MM.1S (cell line): ENCODE measurements around the gene UST.

Experiments
- DNase-seq: peaks from one replicate; pipeline ENCODE4 v3.0.0-alpha.2; 2015
- H2AFZ ChIP-seq: fragments of 300-600 bp; sonication (generic); 2 replicates; pipeline ENCODE4 v1.6.0; 2016; ENCODE audit warnings: antibody characterized with exemption, low read length
- H3F3A ChIP-seq: fragments of 300-600 bp; sonication (generic); 2 replicates; pipeline ENCODE4 v1.6.1; 2016; ENCODE audit warnings: mild to moderate bottlenecking, antibody characterized with exemption, low read length, moderate library complexity, mixed read lengths; ENCODE audit not compliant: insufficient read depth
- H3K27ac ChIP-seq: fragments of 300-600 bp; sonication (generic); 2 replicates; pipeline ENCODE4 v1.5.1; 2016; ENCODE audit warnings: mild to moderate bottlenecking, low read length
- H3K27me3 ChIP-seq: fragments of 300-600 bp; sonication (generic); replicated peaks from 2 replicates; pipeline ENCODE4 v1.6.0; 2016; ENCODE audit warnings: low read length; ENCODE audit not compliant: insufficient read depth
- H3K36me3 ChIP-seq: fragments of 300-600 bp; sonication (generic); replicated peaks from 2 replicates; pipeline ENCODE4 v1.6.1; 2016; ENCODE audit warnings: mild to moderate bottlenecking, low read length, mixed read lengths; ENCODE audit not compliant: insufficient read depth
- H3K4me1 ChIP-seq: fragments of 300-600 bp; sonication (generic); 2 replicates; pipeline ENCODE4 v1.6.1; 2016; ENCODE audit warnings: low read length, mixed read lengths
- H3K4me2 ChIP-seq: fragments of 300-600 bp; sonication (generic); 2 replicates; pipeline ENCODE4 v1.6.0; 2016; ENCODE audit warnings: low read depth, low read length
- H3K4me3 ChIP-seq: fragments of 300-600 bp; sonication (generic); 2 replicates; pipeline ENCODE4 v1.5.1; 2016; ENCODE audit warnings: low read length, mixed read lengths
- H3K79me2 ChIP-seq: fragments of 300-600 bp; sonication (generic); 2 replicates; pipeline ENCODE4 v1.6.1; 2016; ENCODE audit warnings: mixed run types, low read length, mixed read lengths
- H3K9ac ChIP-seq: fragments of 300-600 bp; sonication (generic); 2 replicates; pipeline ENCODE4 v1.6.1; 2016; ENCODE audit warnings: low read length, mixed read lengths
- H3K9me2 ChIP-seq: fragments of 300-600 bp; sonication (generic); replicated peaks from 2 replicates; pipeline ENCODE4 v1.6.1; 2016; ENCODE audit warnings: mild to moderate bottlenecking, low read length, mixed read lengths; ENCODE audit not compliant: insufficient read depth
- H3K9me3 ChIP-seq: fragments of 300-600 bp; sonication (generic); replicated peaks from 2 replicates; pipeline ENCODE4 v1.6.1; 2016; ENCODE audit warnings: mild to moderate bottlenecking, low read length, mixed read lengths; ENCODE audit not compliant: insufficient read depth
- H4K20me1 ChIP-seq: fragments of 300-600 bp; sonication (generic); 2 replicates; pipeline ENCODE4 v1.6.1; 2016; ENCODE audit warnings: mild to moderate bottlenecking, low read length, moderate library complexity, mixed read lengths; ENCODE audit not compliant: insufficient read depth
- EZH2 ChIP-seq: fragments of 300-600 bp; sonication (generic); optimal IDR thresholded peaks from 2 replicates; pipeline ENCODE3; 2017; ENCODE audit warnings: low read depth, mild to moderate bottlenecking, antibody characterized with exemption, low read length, mixed read lengths
- EZH2phosphoT487 ChIP-seq: fragments of 300-600 bp; sonication (generic); IDR thresholded peaks from 2 replicates; pipeline ENCODE4 v1.6.1; 2018; ENCODE audit warnings: antibody characterized with exemption, low read length
- TF ChIP-seq, protein P1 (sequence below): fragments of 300-600 bp; sonication (generic); IDR thresholded peaks from 2 replicates; pipeline ENCODE4 v1.5.1; 2016; ENCODE audit warnings: antibody characterized with exemption, low read length, mixed read lengths

UST gene

DNA sequence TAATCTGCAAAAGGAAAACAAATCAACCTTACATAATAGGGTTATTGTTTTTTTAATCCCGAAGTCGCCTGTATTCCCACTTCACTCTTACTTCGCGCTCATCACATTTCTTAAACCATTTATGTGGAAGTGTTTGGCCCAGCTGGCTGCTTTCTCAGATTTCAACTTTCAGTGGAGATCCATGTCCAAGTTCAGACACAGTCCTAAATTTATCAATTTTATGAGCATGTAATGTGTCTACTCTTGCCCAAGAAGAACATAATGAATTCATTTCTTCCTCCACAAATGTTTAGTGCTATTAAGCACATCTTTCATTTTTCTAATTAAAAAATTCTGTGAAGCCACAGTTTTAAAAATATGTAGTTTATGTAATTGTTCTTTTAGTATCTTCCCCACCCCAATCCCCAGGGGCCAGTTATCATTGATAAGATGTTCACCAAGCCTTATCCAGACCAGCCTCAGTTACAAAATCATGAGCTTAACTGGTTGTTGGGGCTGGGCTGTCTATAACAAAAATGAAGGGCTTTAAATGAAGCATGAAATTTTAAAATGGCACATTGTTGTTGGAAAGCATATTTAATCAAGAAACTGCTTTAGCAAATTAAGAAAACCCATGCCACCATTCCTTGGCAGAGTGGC lies 151.7 kb downstream of the UST start:
- Histone ChIP-seq H3K27ac (no peak overlapping the region), H3K36me3 (no peaks in the 10 kb centered on the region), H3K4me3 (no peak overlapping the region), H4K20me1 (no peaks in the 10 kb centered on the region), H2AFZ (no peak overlapping the region), H3K9me3 (no peaks in the 10 kb centered on the region), H3K4me2 (no peak overlapping the region), H3K9me2 (no peaks in the 10 kb centered on the region), H3K27me3 (no peaks in the 10 kb centered on the region), H3K79me2 (no peaks in the 10 kb centered on the region), H3F3A (no peaks in the 10 kb centered on the region), H3K4me1 (no peaks in the 10 kb centered on the region), H3K9ac (no peak overlapping the region)
- DNase-seq: no peak
- TF ChIP-seq EZH2 (no peak), EZH2phosphoT487 (no peak)
- TF ChIP-seq, protein P1, sequence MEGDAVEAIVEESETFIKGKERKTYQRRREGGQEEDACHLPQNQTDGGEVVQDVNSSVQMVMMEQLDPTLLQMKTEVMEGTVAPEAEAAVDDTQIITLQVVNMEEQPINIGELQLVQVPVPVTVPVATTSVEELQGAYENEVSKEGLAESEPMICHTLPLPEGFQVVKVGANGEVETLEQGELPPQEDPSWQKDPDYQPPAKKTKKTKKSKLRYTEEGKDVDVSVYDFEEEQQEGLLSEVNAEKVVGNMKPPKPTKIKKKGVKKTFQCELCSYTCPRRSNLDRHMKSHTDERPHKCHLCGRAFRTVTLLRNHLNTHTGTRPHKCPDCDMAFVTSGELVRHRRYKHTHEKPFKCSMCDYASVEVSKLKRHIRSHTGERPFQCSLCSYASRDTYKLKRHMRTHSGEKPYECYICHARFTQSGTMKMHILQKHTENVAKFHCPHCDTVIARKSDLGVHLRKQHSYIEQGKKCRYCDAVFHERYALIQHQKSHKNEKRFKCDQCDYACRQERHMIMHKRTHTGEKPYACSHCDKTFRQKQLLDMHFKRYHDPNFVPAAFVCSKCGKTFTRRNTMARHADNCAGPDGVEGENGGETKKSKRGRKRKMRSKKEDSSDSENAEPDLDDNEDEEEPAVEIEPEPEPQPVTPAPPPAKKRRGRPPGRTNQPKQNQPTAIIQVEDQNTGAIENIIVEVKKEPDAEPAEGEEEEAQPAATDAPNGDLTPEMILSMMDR: no peak

DNA sequence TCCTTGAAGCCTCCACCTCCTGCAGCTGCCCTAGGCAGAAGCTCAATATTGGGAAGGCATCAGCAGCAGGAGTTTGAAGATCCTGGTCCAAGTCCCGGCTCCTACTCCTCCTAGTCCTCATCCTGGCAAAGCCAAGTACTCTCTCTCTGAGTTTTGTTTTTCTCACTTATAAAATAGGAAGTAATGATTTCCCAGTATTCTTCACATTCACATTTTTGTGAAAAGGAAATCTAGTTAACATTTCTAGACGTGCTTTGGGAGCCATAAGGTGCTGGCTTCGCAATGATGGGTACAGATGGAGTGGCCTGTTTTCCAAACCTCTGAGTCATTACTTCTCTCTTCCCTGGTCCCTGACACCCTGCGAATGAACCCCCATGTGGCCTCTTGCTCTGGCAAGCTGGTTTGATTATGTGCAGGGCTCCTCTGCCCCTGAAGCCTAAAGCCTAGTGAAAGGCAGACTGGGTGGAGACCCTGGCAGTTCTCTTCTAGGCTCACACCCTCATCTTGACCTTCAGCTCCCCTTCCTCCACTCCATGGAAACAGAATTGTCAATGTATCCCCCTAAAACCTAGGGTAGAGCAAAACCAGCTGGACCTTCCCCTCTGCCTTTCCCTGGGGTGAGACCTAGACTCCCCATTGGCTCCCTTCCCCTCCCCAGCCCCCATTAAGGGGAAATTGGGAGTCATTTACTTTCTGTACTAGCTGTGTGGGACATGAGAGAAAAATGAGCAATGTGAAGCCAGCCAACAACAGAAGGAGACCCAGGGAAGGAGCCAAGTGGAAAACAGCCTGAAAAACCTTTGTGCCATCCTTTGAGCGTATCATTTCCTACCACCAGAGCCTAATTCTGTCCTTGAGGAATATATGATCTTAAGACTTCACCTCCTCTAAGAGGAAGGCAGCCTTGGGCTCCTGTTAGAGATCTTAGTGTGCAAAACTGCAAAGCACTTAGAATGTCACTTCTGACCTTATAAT lies 158.4 kb downstream of the UST start:
- Histone ChIP-seq H3K36me3 (no peaks in the 10 kb centered on the region), H3K4me3 (no peak overlapping the region), H2AFZ (no peak overlapping the region), H4K20me1 (no peaks in the 10 kb centered on the region), H3K9me3 (no peaks in the 10 kb centered on the region), H3K9me2 (no peaks in the 10 kb centered on the region), H3K27ac (no peak overlapping the region), H3F3A (no peaks in the 10 kb centered on the region), H3K4me2 (no peak overlapping the region), H3K4me1 (no peaks in the 10 kb centered on the region), H3K27me3 (no peaks in the 10 kb centered on the region), H3K79me2 (no peaks in the 10 kb centered on the region), H3K9ac (no peak overlapping the region)
- TF ChIP-seq, protein P1: no peak
- TF ChIP-seq EZH2: no peak
- no peak for TF ChIP-seq EZH2phosphoT487
- DNase-seq: no peak

DNA sequence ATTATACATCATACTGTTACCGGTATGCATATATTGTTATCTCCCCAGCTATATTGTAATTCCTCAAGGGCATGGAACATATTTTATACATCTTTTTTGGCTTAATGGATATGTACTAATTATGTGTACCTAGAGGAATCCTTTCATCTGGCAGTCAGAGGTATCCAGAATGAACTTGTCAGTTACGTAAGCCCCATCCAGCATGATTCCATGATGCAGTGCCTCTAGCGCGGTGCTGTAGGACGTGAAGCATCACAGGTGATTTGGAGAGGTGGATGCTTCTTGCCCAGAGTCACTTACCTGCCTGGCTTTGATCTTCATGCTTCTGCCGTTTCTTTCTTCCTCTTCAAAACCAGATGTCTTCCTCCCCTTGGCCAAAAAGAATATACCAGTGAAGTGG lies 159.1 kb downstream of the UST start:
- H4K20me1 ChIP-seq: no peaks in the 10 kb centered on the region
- no peak overlapping the region for H3K4me2 ChIP-seq
- H3K27me3 ChIP-seq: no peaks in the 10 kb centered on the region
- no peaks in the 10 kb centered on the region for H3F3A ChIP-seq
- no peak overlapping the region for H3K9ac ChIP-seq
- no peak overlapping the region for H3K4me3 ChIP-seq
- H3K4me1 ChIP-seq: no peaks in the 10 kb centered on the region
- H3K9me3 ChIP-seq: no peaks in the 10 kb centered on the region
- H3K27ac ChIP-seq: no peak overlapping the region
- H3K9me2 ChIP-seq: no peaks in the 10 kb centered on the region
- H3K36me3 ChIP-seq: no peaks in the 10 kb centered on the region
- no peaks in the 10 kb centered on the region for H3K79me2 ChIP-seq
- TF ChIP-seq EZH2: no peak
- TF ChIP-seq, protein P1: no peak
- TF ChIP-seq EZH2phosphoT487: no peak
- no peak for DNase-seq
- no peak overlapping the region for H2AFZ ChIP-seq
